ENCODE results near the gene ERP29.
"Not testable (repeated sequence)": the region's sequence is repeated elsewhere in the genome, so short reads cannot be mapped to it uniquely, and the experiment has no call there.

ERP29 gene

DNA sequence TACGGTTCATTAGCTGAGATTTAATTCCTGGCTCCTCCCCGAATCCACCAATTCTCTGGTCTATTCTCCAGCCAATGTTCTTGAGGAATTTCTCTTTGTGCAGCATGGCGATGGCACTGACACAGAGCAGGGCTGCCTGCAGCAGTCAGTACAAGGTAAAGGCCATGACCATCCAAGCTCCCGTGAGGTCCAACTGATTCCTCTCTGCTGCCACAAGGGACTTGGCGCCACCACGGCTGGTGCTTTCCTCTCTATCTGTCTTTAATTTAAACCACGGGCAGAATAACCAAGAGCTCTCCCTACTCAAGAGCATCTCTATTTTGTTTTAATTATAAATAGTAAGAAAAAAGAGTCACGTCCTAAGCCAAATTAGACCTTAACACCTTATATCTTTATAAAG, 12.4 kb upstream of the ERP29 start:
- no peak for DNase-seq (ENCODE audit: extremely low read depth in 1 of 2, low read depth in 1 of 2)

DNA sequence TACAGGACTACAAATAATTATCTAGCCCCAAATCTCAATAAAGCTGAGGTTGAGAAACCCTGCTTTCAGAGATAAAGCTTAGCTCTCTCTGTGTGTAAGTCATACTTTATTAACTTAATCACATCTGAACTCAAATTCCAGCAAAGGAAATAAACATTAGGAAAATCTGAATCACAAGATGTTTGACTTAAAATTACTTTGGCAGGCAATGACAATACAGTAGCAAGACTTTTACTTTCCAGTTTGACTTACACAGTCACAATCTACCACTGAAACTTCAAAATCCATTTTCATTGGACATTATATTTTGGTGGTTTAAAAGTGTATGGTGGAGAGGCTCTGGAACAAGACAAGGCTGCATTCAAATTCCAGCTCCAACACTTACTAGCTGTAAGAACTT, 11.7 kb upstream of the ERP29 start:
- DNase-seq (ENCODE audit: extremely low read depth in 1 of 2, low read depth in 1 of 2): no peak

DNA sequence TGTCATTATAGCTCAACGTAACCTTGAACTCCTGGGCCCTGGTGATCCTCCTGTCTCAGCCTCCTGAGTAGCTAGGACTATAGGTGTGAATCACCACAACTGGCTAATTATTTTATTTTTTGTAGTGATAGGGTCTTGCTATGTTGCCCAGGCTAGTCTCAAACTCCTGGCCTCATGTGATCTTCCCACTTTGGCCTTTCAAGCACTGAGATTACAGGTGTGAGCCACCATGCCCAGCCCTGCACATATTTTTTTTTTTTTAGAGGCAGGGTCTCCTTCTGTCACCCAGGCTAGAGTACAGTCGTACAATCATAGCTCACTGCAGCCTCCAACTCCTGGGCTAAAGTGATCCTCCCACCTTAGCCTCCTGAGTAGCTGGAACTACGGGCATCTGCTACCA, 9.2 kb upstream of the ERP29 start:
- DNase-seq (ENCODE audit: extremely low read depth in 1 of 2, low read depth in 1 of 2): no peak

DNA sequence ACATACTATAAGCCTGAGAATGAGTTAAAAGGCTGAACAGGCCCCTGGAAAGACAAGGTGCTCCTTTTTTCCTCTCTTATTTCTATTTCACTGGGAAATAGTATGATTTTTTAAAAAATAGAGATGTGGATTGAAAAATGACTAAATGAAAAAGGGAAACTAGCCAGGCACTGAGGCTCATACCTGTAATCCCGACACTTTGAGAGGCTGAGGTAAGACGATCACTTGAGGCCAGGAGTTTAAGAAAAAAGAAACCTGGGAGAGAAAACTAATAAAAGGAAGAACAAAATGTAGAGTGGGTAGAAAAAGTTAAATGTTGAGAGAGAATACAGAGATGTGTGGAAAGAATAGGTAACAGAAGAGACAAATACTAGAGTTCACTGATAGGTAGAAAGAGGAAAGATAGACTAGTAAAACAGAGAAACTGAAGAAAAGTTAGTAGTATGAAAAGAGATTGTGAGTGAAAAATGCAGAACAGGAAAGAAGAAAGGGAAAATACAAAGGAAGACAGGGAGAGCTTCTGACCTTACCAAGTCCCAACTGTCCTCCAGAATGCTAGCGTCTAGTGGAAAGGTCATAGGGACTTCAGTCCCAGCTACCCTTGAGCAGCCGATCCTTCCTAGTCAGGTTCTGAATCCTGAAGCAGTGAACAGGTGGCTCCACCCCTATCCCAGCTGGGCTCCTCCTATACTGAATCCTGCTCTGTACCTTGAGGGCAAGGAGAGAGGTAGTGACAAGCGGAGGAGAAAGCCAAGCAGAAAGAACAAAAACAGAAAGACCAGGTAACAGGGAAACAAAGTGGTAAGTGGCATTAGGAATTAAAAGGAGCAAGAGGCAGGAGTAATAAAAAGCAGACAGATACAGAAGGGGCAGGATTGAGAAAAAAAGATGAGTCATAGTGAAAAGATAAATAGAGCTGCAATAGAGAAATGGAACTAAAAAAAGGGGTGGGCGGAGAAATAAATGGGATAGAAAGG, 7.5 kb upstream of the ERP29 start:
- DNase-seq (ENCODE audit: extremely low read depth in 1 of 2, low read depth in 1 of 2): no peak

DNA sequence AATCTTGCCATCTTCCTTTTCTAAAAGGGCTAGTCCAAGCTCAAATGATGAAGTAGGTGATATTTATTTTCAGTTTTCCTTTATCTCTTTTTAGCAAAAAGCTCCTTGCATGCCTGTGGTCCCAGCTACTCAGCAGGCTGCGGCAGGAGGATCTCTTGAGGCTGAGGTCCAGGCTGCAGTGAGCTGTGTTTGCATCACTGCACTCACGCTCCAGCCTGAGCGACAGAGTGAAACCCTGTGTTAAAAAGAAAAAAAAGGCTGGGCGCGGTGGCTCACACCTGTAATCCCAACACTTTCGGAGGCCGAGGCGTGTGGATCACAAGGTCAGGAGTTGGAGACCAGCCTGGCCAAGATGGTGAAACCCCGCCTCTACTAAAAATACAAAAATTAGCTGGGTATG, 5.3 kb upstream of the ERP29 start:
- DNase-seq (ENCODE audit: extremely low read depth in 1 of 2, low read depth in 1 of 2): no peak

DNA sequence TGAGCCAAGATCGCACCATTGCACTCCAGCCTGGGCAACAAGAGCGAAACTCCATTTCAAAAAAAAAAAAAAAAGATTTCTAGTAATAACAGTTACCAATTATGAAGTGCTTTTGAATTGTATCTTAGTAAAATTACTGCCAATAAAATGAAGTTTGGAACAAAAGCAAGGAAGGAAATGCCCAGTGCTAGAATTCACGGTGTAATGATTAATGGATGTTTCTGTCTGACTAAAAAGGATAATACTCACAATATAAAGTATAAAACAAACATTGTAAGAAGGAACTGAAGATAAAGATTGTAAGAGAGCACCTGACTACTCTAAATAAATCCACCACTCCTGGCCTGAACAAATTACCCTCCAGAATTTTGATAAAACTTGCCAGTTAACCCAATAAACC, 4.3 kb upstream of the ERP29 start:
- DNase-seq (ENCODE audit: extremely low read depth in 1 of 2, low read depth in 1 of 2): no peak

DNA sequence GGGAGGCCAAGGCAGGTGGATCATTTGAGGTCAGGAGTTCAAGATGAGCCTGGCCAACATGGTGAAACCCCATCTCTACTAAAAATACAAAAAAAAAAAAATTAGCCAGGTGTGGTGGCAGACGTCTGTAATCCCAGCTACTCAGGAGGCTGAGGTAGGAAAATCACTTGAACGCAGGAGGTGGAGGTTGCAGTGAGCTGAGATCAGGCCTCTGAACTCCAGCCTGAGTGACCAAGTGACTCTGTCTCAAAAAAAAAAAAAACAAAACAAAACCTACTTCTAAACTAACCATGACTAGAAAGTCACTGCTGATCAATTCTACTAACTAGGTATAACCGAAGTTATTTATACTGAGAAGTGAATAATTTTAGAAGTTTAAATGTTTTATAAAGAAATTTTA, 3.6 kb upstream of the ERP29 start:
- DNase-seq (ENCODE audit: extremely low read depth in 1 of 2, low read depth in 1 of 2): not testable (repeated sequence)

DNA sequence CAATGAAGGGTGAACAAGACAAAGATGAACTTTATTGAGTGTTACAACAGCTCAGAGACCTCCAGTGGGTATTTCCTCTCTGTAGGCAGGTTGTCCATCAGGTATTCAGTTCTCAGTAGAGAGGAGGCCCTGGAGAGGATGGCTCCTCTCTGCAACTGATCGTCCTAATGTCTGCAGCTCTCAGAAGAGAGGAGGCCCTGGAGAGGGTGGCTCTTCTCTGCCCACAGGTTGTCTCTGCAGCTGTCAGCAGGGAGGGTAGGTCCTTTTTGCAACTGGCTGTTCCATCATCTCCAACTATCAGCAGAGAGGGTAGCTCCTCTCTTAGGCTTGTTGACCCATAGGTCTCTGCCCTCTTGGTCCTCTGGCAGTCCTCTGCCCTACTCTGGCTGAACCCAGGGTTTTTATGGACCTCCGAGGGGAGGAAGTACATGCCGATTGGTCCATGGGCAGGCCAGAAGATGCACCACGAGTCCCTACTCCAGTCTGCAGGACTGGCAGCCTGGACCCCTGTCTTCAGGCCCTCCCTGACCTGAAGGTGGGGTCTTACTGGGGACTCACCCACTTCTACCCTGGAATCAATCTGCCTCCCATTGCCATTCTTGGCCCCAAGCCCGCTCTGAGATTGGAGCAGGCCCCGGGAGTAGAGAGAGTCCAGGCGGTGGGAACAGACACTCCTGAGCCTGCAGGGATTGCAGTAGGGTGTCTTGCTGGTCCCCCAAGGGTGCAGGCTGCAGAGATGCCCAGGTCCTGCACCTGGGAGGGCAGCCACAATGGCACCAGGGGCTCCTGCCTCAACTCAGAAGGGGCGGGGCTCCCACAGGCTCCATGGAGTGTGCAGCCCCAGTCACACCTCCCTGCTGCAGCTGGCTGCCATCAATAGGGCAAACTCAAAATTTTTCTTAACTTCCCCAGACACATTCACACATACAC, 2.5 kb upstream of the ERP29 start:
- DNase-seq (ENCODE audit: extremely low read depth in 1 of 2, low read depth in 1 of 2): no peak

DNA sequence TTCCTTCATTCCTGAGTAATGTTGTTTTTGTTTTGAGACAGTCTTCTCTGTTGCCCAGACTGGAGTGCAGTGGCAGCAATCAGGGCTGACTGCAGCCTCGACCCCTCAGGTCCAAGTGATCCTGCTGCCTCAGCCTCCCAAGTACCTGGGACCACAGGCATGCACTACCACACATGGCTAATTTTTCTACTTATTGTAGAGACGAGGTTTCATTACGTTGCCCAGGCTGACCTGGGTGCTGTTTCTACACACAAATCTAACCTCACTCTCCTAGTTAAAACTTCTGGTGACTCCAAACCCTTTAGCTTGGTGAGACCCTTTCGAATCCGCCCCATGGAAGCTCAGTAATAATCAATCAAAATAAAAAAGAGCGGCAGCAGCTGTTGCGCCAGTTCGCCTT, 1.5 kb upstream of the ERP29 start:
- no peak for DNase-seq (ENCODE audit: extremely low read depth in 1 of 2, low read depth in 1 of 2)

DNA sequence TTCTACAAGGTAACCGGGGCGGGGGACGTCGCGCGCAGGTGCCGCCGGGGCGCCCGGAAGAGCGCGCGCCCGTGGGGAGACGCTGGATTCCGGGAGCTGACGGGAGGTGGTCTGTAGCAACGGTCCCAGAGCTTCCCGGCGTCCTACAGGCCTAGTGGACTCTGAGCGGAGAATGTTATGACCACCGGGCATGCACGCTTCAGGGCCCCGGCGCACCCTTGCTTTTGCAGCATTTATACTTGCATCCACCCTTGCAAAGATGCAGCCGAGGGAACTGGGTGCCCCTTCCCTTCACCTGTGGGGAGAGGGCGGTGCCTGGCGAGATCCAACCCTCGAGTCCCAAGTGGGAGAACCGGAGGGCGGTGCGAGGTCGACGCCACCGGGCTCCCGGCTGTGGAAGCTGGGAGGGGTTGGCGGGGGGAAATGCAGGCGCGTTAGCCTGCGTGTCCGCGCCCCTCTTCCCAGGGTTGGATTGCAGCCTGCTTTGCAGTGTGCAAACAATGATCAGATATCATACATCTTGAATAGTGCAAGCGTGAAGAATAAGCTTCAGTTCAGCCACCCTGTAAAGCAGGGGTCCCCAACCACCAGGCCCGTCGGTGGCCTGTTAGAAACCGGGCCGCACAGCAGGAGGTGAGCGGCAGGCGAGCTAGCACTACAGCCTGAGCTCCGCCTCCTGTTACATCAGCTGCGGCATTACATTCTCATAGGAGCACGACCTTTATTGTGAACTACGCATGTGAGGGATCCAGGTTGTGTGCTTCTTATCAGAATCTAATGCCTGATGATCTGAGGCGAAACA, 576 bp downstream of the ERP29 start:
- peak in 1 of 2 donors; percentile 20 for DNase-seq (ENCODE audit: extremely low read depth in 1 of 2, low read depth in 1 of 2)

DNA sequence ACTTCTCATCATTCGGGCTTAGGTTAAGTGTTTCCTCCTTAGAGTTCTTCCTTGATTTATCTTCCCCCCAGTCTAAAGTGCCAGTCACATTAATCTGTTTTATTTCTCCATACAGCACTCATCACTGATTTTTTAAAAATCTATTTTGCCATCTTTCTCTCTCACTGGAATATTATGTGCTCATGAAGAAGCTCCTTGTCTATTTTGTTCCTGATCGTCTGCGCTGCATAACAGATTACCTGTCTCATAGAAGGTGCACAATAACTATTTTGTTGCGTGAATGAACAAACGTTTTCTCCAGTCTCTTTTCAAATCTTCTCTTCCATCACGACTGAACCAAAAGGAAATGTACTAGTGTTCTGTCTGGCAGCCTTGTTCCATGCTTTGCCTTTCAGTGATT, 2.7 kb downstream of the ERP29 start:
- DNase-seq (ENCODE audit: extremely low read depth in 1 of 2, low read depth in 1 of 2): no peak

DNA sequence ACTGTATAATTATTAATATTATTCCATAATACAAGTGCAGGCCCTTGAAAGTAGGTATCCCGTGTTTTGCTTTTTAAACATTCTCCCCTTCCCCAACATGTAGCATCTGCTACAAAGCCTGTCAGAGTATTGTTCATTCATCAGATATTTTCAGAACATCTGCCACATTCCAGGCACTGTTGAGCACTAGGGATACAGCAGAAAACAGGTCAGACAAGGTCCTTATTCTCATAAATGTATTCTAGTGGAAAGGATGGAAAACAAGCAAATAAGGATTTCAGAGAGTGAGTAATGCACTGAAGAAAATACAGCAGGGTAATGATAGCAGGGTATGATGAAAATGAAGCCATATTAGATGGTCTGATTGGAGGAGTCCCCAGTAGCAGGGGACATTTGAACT, 3.8 kb downstream of the ERP29 start:
- DNase-seq (ENCODE audit: extremely low read depth in 1 of 2, low read depth in 1 of 2): no peak

DNA sequence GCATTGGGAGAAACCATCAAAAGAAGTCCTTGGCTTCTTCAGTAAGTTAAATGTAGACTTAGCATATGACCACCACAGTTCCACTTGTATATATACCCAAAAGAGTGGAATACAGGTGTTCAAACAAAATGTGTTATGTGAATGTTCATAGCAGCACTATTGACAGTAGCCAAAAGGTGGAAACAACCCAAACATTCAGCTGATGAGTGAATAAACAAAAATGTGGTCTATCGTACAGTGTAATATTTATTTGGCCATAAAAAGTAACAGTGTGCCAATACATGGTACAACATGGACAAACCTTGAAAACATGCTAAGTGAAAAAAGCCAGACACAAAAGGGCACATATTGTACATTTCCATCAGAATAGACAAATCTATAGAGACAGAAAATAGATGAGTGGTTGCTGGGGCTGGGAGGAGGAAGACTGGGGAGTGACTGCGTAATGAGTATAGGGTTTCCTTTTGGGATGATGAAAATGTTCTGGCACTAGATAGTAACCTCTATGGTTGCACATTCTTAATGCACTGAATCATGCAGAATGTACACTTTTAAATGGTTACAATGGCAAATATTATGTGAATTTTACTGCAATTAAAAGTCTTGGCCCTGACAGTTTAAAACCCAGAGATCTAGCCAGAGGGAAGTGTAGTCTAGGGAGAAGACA, 5.5 kb downstream of the ERP29 start:
- DNase-seq (ENCODE audit: extremely low read depth in 1 of 2, low read depth in 1 of 2): no peak

DNA sequence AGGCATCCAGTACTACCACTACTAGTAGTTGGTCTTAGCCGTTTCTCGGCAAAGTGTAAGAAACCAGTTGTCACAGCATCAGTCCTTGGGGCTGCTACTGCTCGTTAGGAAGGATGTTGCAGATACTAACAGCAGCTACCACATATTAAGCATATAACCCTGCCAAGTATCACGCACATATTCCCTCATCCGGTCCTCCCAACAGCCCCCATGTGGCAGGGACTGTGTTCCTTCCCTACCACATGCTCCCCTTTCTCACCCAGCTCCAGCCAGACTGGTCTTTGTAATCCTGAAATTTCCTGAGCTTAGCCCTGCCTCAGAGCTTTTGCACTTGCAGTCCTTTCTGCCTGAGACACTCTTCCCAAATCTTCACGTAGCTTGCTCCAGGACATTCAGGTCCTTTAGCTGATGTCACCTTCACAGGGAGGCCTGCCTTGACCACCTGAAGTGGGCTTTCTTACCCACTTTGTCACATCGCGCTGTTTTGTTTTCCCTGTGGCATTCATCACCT, 7.8 kb downstream of the ERP29 start:
- no peak for DNase-seq (ENCODE audit: extremely low read depth in 1 of 2, low read depth in 1 of 2)

DNA sequence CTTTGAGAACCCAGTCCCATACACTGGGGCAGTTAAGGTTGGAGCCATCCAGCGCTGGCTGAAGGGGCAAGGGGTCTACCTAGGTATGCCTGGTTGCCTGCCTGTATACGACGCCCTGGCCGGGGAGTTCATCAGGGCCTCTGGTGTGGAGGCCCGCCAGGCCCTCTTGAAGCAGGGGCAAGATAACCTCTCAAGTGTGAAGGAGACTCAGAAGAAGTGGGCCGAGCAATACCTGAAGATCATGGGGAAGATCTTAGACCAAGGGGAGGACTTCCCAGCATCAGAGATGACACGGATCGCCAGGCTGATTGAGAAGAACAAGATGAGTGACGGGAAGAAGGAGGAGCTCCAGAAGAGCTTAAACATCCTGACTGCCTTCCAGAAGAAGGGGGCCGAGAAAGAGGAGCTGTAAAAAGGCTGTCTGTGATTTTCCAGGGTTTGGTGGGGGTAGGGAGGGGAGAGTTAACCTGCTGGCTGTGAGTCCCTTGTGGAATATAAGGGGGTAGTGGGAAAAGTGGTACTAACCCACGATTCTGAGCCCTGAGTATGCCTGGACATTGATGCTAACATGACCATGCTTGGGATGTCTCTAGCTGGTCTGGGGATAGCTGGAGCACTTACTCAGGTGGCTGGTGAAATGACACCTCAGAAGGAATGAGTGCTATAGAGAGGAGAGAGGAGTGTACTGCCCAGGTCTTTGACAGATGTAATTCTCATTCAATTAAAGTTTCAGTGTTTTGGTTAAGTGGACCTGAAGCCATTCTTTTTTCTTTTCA, 9.2 kb downstream of the ERP29 start:
- DNase-seq (ENCODE audit: extremely low read depth in 1 of 2, low read depth in 1 of 2): no peak

DNA sequence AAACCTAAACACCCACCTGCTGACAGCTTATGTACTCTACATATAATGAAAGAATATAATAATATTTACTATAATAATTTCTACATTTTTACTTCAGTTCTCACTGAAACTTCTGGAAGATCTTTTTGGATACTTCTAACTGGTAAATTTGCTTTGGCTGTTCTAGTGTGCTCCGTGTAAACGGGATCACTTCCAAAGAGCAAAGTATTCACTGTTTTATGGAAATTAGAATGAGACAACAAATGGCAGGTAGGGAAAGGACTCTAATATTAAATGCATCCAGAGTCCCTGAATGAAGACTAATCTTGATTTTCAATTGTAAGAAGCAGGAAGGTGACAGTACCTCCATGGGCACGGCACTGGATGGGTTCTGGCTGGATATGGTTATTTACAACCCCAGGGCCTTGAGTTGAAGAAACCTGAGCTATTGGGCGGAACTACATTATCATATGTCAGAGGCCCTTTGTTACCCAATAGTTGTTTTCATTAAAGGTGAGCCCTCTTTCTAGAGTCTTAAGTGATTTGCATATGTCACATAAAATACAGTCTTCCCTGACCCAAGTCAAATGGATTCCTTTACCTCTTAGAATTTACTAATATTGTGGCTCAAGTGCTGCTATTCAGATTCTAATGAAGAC, 10.7 kb downstream of the ERP29 start:
- no peak for DNase-seq (ENCODE audit: extremely low read depth in 1 of 2, low read depth in 1 of 2)

DNA sequence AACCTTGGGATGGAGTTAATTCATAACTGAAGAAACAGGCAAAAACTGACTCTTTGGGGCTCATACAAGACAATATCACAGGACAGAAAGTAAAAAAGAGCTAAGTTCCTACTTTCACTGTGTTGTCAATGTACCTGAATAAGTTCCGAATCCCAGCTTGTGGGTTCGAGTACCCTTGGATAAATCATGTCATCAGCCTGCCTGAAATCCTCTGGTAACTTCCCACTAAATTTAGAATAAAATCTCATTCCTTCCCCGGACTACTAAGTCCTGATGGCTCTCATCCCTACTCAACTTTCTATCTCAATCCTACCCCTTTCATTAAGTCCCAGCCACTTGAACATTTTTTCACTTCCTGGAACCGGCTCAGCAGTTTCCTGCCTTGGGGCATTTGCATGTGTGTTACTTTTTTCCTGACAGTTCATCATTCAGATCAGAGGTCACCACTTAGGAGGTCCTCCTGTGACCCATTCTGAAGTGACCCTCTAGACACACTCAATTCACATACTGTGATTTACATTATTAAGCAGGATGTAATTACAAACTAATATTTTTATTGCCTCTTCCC, 12.7 kb downstream of the ERP29 start:
- DNase-seq (ENCODE audit: extremely low read depth in 1 of 2, low read depth in 1 of 2): no peak

DNA sequence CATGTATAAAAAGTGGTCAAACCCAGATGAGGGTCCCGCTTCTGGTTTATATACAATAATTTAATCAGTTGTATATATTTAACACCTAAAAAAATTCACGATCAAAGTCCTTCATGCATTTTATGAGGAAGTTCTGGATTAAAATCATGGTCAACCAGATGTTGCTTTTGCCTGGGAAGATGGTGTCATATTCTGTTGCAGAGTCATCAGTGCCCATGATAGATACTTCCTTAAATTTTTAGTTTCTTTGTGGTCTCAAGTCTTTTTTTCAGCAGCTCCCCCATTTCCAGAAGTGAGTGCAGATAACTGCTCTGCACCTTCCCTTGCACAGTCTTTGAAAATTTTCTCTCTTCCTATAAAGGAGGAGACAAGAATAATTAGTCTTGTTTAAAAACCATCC, 16.1 kb downstream of the ERP29 start:
- DNase-seq (ENCODE audit: extremely low read depth in 1 of 2, low read depth in 1 of 2): no peak

DNA sequence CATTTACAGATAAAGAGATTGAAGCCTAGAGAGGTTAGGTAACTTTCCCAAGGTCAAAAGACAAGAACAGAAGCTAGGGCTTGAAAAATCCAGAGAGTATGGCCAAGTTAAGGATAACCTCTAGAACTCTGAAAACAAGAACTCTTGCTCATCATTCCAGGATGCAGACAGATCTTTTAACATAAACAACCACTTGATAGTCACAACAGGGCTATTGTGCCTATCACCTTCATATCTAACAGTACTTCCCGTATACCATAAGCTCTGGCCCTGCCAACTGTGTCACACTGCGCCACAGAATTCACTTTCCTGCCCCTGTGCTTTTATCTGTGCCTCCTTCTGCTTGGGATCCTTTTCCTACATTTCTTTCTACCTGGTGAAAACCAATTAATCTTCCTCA, 18.2 kb downstream of the ERP29 start:
- DNase-seq (ENCODE audit: extremely low read depth in 1 of 2, low read depth in 1 of 2): no peak
